LNCaP clone FGC (cell line): ENCODE measurements around the gene AOPEP.

Experiments
- DNase-seq: peaks from one replicate; pipeline ENCODE4 v3.0.0-alpha.2; 2011; ENCODE audit warnings: low read depth
- H3K4me3 ChIP-seq: 2 replicates; pipeline ENCODE4 v1.5.1; 2011; ENCODE audit warnings: mild to moderate bottlenecking, low read depth, low read length, control low read depth
- CTCF ChIP-seq: IDR thresholded peaks from 2 replicates; pipeline ENCODE4 v1.5.1; 2012; ENCODE audit warnings: mild to moderate bottlenecking; ENCODE audit not compliant: control insufficient read depth, insufficient read depth; ENCODE audit errors: extremely low read depth

AOPEP gene

GRCh38 chr9:95085861-95086563 lies 359.5 kb downstream of the AOPEP start:
- H3K4me3 ChIP-seq = no peak overlapping the region
- DNase-seq = no peak
- TF ChIP-seq CTCF = no peak

GRCh38 chr9:95086564-95086955 lies 360.1 kb downstream of the AOPEP start:
- no peak overlapping the region for H3K4me3 ChIP-seq
- DNase-seq = no peak
- no peak for TF ChIP-seq CTCF

DNA sequence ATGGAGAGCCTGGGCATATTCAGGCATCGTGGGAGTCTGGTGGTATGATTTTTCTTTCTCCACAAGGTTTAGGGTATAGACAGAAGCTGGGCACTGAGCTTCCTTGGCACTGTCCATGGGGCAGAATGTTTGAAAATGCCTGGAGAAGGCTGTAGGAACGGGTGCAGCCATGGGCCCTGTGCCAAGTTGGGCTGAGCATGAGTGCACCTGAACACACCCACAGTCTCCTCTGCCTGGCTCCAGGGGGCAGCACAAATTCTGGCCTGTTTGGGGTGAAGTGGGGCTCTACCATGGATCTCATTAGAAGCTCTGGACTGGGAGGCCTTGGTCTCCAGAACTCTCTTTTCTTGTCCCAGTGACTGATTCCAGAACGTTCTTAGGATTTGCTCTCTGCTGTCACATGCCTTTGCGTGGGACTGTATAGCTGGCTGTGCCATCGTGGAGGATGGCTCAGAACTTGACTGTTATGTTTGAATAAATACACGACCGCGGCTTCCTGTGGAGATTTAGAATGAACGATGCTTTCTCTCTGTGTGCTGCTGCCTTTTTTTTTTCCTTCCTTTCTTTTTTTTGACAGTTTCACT lies 361.3 kb downstream of the AOPEP start:
- TF ChIP-seq CTCF = peak; percentile 36
- no peak overlapping the region for H3K4me3 ChIP-seq
- no peak for DNase-seq

- no peak for TF ChIP-seq CTCF
- DNase-seq = no peak
- no peak overlapping the region for H3K4me3 ChIP-seq
These were observed 362.1 kb downstream of the AOPEP start for GRCh38 chr9:95088421-95089161.

GRCh38 chr9:95089257-95090022 lies 362.9 kb downstream of the AOPEP start:
- H3K4me3 ChIP-seq = no peak overlapping the region
- DNase-seq = no peak

More at GRCh38 chr9:95089257-95090022, 362.9 kb downstream of the AOPEP start:
- no peak for TF ChIP-seq CTCF
